Subcutaneous abdominal adipose tissue (tissue), 5 donors: ENCODE data around the gene TCEA3.
"Not testable (repeated sequence)": the region's sequence is repeated elsewhere in the genome, so short reads cannot be mapped to it uniquely, and the experiment has no call there.

Experiments used
- H3K27ac ChIP-seq: one replicate; pipeline ENCODE4 v1.7.0; 2013; ENCODE audit warnings: low read depth, mild to moderate bottlenecking, inconsistent platforms, low read length, moderate library complexity
- H3K27me3 ChIP-seq, 5 donors: one replicate each; pipeline ENCODE4 v1.7.0; 2013; ENCODE audit warnings: low read length in 5 of 5, inconsistent platforms in 1 of 5; ENCODE audit not compliant: control insufficient read depth in 5 of 5, insufficient read depth in 4 of 5
- H3K36me3 ChIP-seq, 5 donors: one replicate each; pipeline ENCODE4 v1.7.0; 2013; ENCODE audit warnings: low read length in 5 of 5; ENCODE audit not compliant: control insufficient read depth in 5 of 5, insufficient read depth in 5 of 5
- H3K4me1 ChIP-seq, 5 donors: one replicate each; pipeline ENCODE4 v1.7.0; 2013; ENCODE audit warnings: low read length in 5 of 5, mild to moderate bottlenecking in 3 of 5, moderate library complexity in 1 of 5; ENCODE audit not compliant: control insufficient read depth in 5 of 5, insufficient read depth in 5 of 5
- H3K4me3 ChIP-seq, 5 donors: one replicate each; pipeline ENCODE4 v1.7.0; 2013; ENCODE audit warnings: low read length in 5 of 5, low read depth in 1 of 5
- H3K9ac ChIP-seq, 5 donors: one replicate each; pipeline ENCODE4 v1.7.0; 2013; ENCODE audit warnings: low read length in 5 of 5, mild to moderate bottlenecking in 4 of 5, moderate library complexity in 3 of 5
- H3K9me3 ChIP-seq, 5 donors: one replicate each; pipeline ENCODE4 v1.7.0; 2013; ENCODE audit warnings: low read length in 5 of 5; ENCODE audit not compliant: control insufficient read depth in 5 of 5
- donor health status: healthy.
- donor health status: healthy.
- donor health status: healthy.
- donor health status: healthy.
- donor health status: healthy.

The TCEA3 gene

GRCh38 chr1:23387494-23387893 is 37.1 kb downstream of the TCEA3 start:
- Histone ChIP-seq H3K27ac (no peak overlapping the region), H3K4me1 (peaks cover 6 to 21% (median 11%) of the 10 kb centered on the region in 5 donors), H3K9ac (no peak overlapping the region), H3K27me3 (no peaks in the 10 kb centered on the region), H3K36me3 (peaks cover 0 to 7% (median 6%) of the 10 kb centered on the region in 5 donors), H3K9me3 (no peaks in the 10 kb centered on the region), H3K4me3 (no peak overlapping the region)

DNA sequence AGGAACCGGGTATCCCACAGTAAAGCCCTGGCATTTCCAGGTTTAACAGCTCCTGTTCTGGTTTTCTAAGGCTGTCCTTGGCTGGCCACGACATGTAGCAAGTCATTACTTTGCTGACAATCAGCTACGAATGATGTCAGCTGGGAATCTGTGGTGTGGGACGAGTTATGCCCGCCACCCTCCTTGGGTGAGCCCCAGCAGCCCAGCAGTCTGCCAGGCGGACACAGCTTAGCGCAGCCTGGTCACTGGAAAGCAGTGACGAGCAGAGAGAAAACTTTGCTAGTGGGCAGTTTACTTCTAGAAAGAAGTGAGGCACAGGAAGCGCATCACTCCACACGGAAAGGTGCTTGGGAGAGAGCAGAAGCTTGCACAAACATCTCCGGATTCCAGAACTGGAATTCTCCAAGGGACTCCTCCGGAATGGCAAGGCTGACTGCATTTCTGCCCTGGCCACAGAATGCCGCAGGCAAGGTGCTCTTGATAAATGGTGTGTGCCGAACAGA is 39.4 kb downstream of the TCEA3 start:
- no peak overlapping the region for H3K27ac ChIP-seq

DNA sequence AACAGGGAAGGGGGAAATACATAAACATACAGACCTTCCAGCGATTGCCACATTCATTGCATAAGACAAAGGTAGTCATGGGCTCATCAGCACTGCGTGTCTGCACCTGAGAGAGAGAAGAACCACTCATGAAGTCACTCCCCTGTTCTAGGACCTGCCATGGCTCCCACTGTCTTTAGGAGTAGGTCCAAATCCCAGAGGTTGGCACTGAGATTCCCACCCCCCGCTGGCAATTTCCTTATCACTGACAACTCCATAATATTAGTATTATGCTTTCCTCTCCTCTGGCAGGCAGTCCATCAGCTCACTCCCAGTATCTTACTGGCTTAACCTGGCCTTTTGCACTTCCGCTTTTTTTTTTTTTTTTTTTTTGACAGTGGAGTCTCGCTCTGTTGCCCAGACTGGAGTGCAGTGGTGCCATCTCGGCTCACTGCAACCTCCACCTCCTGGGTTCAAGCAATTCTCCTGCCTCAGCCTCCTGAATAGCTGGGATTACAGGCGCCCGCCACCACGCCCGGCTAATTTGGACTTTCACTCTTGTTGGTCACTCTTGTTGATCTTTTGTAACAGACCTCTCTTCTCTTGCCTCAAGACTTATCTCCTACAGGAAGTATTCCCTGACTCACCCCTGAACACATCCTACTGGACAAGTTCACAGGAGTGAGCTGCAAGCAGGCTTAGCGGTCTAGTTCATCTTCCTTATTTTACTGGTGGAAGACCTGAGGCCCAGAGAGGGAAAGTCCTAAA is 40.1 kb downstream of the TCEA3 start:
- Histone ChIP-seq H3K36me3 (peaks cover 0 to 10% (median 6%) of the 10 kb centered on the region in 5 donors), H3K9ac (no peak overlapping the region), H3K9me3 (no peaks in the 10 kb centered on the region), H3K27me3 (no peaks in the 10 kb centered on the region), H3K4me3 (no peak overlapping the region), H3K27ac (no peak overlapping the region), H3K4me1 (peaks cover 6 to 21% (median 11%) of the 10 kb centered on the region in 5 donors)

More for the DNA sequence above, 39.4 kb downstream of the TCEA3 start:
- H3K4me3 ChIP-seq, result no peak overlapping the region
- H3K36me3 ChIP-seq, result peaks cover 0 to 12% (median 6%) of the 10 kb centered on the region in 5 donors
- no peak overlapping the region for H3K9ac ChIP-seq
- no peaks in the 10 kb centered on the region for H3K9me3 ChIP-seq
- peaks cover 6 to 21% (median 11%) of the 10 kb centered on the region in 5 donors for H3K4me1 ChIP-seq
- H3K27me3 ChIP-seq, result no peaks in the 10 kb centered on the region

DNA sequence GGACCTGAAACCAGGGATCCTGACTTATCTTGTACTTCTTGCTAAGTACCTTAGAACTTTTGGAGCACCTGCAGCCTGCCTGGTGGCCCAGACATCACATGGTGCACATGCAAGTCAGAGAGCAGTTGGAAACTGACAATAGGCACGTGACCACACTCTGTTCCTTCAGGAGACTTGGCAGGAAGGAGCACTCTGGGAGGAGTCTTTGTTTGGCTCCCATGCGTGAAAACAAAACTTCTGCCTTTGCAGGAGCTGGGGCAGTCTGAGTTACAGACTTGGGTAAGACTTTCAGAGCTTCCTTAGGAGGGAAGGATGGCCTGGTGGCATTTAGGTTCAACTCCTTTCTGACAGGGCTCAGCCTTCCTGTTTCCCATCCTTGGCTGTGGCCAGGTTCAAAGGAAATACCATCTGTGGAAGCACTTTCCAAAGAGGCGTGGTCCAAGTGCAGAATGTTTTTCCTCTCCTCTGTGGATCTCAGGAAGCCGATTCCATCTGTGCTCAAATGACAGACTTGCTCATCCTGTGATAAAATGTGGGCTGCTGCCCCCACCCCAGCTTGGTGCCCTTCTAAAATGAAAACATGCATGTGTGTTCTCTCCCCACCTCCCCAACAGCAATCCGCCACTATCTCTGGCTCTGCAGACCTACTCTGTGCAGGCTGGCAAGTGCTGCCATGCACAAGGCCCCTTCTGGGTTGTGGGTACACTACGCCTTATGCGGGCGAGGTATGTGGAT is 40.8 kb downstream of the TCEA3 start:
- peaks cover 0 to 10% (median 6%) of the 10 kb centered on the region in 5 donors for H3K36me3 ChIP-seq
- no peak overlapping the region for H3K4me3 ChIP-seq
- H3K27me3 ChIP-seq, result no peaks in the 10 kb centered on the region
- peaks cover 6 to 21% (median 16%) of the 10 kb centered on the region in 5 donors for H3K4me1 ChIP-seq
- H3K9me3 ChIP-seq, result no peaks in the 10 kb centered on the region
- H3K27ac ChIP-seq, result no peak overlapping the region
- no peak overlapping the region for H3K9ac ChIP-seq

GRCh38 chr1:23381233-23381885 is 43.2 kb downstream of the TCEA3 start:
- Histone ChIP-seq H3K4me1 (peaks cover 6 to 38% (median 33%) of the 10 kb centered on the region in 5 donors), H3K27ac (no peak overlapping the region), H3K4me3 (no peak overlapping the region), H3K9me3 (no peaks in the 10 kb centered on the region), H3K9ac (no peak overlapping the region), H3K27me3 (no peaks in the 10 kb centered on the region), H3K36me3 (peaks cover 0 to 10% (median 0%) of the 10 kb centered on the region in 5 donors)

GRCh38 chr1:23380719-23381118 is 43.8 kb downstream of the TCEA3 start:
- Histone ChIP-seq H3K9me3 (no peaks in the 10 kb centered on the region), H3K27me3 (no peaks in the 10 kb centered on the region), H3K36me3 (peaks cover 0 to 10% (median 0%) of the 10 kb centered on the region in 5 donors), H3K27ac (no peak overlapping the region), H3K4me1 (peaks cover 6 to 41% (median 34%) of the 10 kb centered on the region in 5 donors), H3K9ac (no peak overlapping the region), H3K4me3 (no peak overlapping the region)

GRCh38 chr1:23380236-23380635 is 44.3 kb downstream of the TCEA3 start:
- not testable (repeated sequence) for H3K9ac ChIP-seq, H3K27me3 ChIP-seq, H3K4me3 ChIP-seq, H3K36me3 ChIP-seq, H3K9me3 ChIP-seq, H3K27ac ChIP-seq
- H3K4me1 ChIP-seq, result peaks cover 6 to 41% (median 34%) of the 10 kb centered on the region in 5 donors

DNA sequence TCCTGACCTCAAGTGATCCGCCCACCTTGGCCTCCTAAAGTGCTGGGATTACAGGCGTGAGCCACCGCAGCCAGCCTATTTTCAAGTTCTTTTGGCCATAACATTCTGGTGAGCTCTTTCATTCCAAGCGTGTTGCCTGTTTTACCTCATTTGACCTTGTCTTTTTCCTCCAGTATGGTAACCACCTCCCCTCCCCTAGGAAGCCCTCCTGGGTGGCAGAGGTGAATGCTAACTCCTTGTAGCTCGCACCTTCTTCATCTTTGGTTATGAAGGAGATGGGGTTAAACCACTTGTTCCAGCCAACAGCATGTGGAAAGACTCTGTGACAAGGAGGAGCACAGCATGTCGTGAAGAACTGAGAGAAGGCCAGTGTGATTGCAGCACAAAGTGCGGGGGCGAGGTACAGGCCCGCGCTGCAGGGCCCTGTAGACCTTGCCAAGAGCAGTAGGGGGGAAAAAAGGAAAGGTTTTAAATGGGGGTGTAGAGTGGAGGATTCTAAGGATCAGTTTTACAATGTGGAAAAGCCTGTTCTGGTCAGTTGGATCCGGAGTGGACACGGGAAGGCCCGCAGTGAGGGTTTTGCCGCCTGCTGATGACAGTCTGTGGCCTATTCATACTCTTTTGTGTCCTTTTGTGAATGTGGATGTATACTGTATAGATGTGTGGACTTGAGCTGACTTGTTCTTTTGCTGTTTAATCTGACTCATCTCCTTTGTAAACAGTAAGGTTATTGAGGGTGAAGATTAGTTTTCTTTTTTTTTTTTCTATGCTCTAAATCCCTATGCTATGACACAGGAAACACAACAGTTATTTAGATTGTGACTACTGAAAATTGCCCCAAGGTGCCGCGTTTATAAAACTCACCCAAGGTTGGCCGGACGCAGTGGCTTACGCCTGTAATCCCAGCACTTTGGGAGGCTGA is 47.4 kb downstream of the TCEA3 start:
- Histone ChIP-seq H3K9me3 (no peaks in the 10 kb centered on the region), H3K4me1 (peaks cover 0 to 43% (median 30%) of the 10 kb centered on the region in 5 donors), H3K4me3 (no peak overlapping the region), H3K9ac (peak overlapping the region in 2 of 5 donors; percentile 2 to 7), H3K27ac (peak overlapping the region; percentile 89), H3K27me3 (no peaks in the 10 kb centered on the region), H3K36me3 (peaks cover 0 to 3% (median 0%) of the 10 kb centered on the region in 5 donors)

- H3K27me3 ChIP-seq, H3K9me3 ChIP-seq, H3K36me3 ChIP-seq, H3K4me3 ChIP-seq, H3K27ac ChIP-seq, H3K9ac ChIP-seq: not testable (repeated sequence)
- peaks cover 10 to 73% (median 59%) of the 10 kb centered on the region in 5 donors for H3K4me1 ChIP-seq
These were observed 50.3 kb downstream of the TCEA3 start for GRCh38 chr1:23374079-23374735.
